Lung (tissue), 12 donors: ENCODE results near the gene RALGAPA2. TPM values are rescaled to one million over a fixed set of nuclear protein-coding genes. Genes with fewer than 3 reads are reported as not detected.

Source experiments
- ATAC-seq: fragments of 200-7000 bp; cut with Tn5 transposase; one replicate; pipeline ENCODE4 v1.9.1; 2020; ENCODE audit warnings: moderate number of reproducible peaks; ENCODE audit not compliant: insufficient read depth, low FRiP score
- DNase-seq, 3 donors: peaks; one replicate each; pipeline ENCODE4 v3.0.0-alpha.2; 2013 to 2017
- H3K27ac ChIP-seq, 2 donors: one replicate each; pipeline ENCODE4 v1.5.1; 2013; ENCODE audit warnings: mild to moderate bottlenecking in 2 of 2, moderate library complexity in 2 of 2, control low read depth in 1 of 2, inconsistent platforms in 1 of 2, low read depth in 1 of 2, low read length in 1 of 2
- H3K27me3 ChIP-seq, 3 donors: one replicate each; pipeline ENCODE4 v1.5.1; 2013; ENCODE audit warnings: low read length in 2 of 3; ENCODE audit not compliant: control insufficient read depth in 3 of 3, insufficient read depth in 3 of 3
- H3K36me3 ChIP-seq, 4 donors: one replicate each; pipeline ENCODE4 v1.5.1; 2013; ENCODE audit warnings: low read length in 4 of 4, mild to moderate bottlenecking in 1 of 4, moderate library complexity in 1 of 4; ENCODE audit not compliant: control insufficient read depth in 4 of 4, insufficient read depth in 4 of 4
- H3K4me1 ChIP-seq, 5 donors: one replicate each; pipeline ENCODE4 v1.5.1; 2013; ENCODE audit warnings: low read length in 5 of 5, mild to moderate bottlenecking in 2 of 5, moderate library complexity in 1 of 5; ENCODE audit not compliant: control insufficient read depth in 5 of 5, insufficient read depth in 5 of 5
- H3K4me3 ChIP-seq: one replicate; pipeline ENCODE4 v1.5.1; 2013; ENCODE audit warnings: mild to moderate bottlenecking, control low read depth, moderate library complexity
- H3K9ac ChIP-seq, 2 donors: one replicate each; pipeline ENCODE4 v1.5.1; 2013; ENCODE audit warnings: low read length in 2 of 2, control low read depth in 1 of 2; ENCODE audit not compliant: insufficient read depth in 1 of 2
- H3K9me3 ChIP-seq, 4 donors: one replicate each; pipeline ENCODE4 v1.5.1; 2013; ENCODE audit warnings: low read length in 3 of 4, mild to moderate bottlenecking in 1 of 4, moderate library complexity in 1 of 4; ENCODE audit not compliant: control insufficient read depth in 4 of 4, insufficient read depth in 3 of 4
- CTCF ChIP-seq: IDR thresholded peaks from 2 replicates; pipeline ENCODE4 v1.5.1; 2012; ENCODE audit warnings: mild to moderate bottlenecking; ENCODE audit errors: control extremely low read depth, extremely low read depth
- WGBS, 2 donors: extraction: QIAGEN DNeasy Blood & Tissue Kit; methylation state at CpG; one replicate each; pipeline ENCODE4 v1.1.7; 2013; 5-methylcytosine and 5-hydroxymethylcytosine counted together
- polyA plus RNA-seq, 2 donors: library from polyadenylated mRNA; stranded (reverse); fragments of 200-250 nt; gene quantifications; one replicate each; pipeline ENCODE4 v1.2.1, GENCODE V29; 2013
- total RNA-seq, 2 donors: library from RNA; depleted of rRNA in 1 of 2; stranded (reverse); fragments of >200 nt in 1 of 2; gene quantifications; one replicate each; pipeline ENCODE4 v1.2.1, GENCODE V29; 2014 to 2021
- donor health status: control.
- donor health status: control.
- donor health status: Bipolar disorder and iron deficiency.
- donor health status: healthy.
- donor health status: DM: yes; HTN: yes; CAD: no.

Gene RALGAPA2
- total and polyA plus RNA-seq, 4 donors = 12.1 to 83.4 (median 55.6) TPM

GRCh38 chr20:20473657-20474056, 238.8 kb downstream of the RALGAPA2 start:
- Histone ChIP-seq H3K27ac (no peak overlapping the region), H3K4me3 (no peak overlapping the region), H3K27me3 (no peaks in the 10 kb centered on the region), H3K9me3 (no peaks in the 10 kb centered on the region), H3K9ac (no peak overlapping the region), H3K36me3 (peaks cover 0 to 6% (median 0%) of the 10 kb centered on the region in 4 donors), H3K4me1 (peaks cover 0 to 3% (median 0%) of the 10 kb centered on the region in 5 donors)
- TF ChIP-seq CTCF = no peak
- ATAC-seq (no peak), DNase-seq (no peak)

GRCh38 chr20:20472684-20473274, 239.7 kb downstream of the RALGAPA2 start:
- Histone ChIP-seq H3K4me3 (no peak overlapping the region), H3K9me3 (no peaks in the 10 kb centered on the region), H3K4me1 (peaks cover 0 to 3% (median 0%) of the 10 kb centered on the region in 5 donors), H3K27me3 (no peaks in the 10 kb centered on the region), H3K9ac (no peak overlapping the region), H3K27ac (no peak overlapping the region), H3K36me3 (peaks cover 0 to 8% (median 2%) of the 10 kb centered on the region in 4 donors)
- 95 to 96% methylated on average over 4 of the region's 4 CpGs for WGBS, 2 donors
- DNase-seq (no peak), ATAC-seq (no peak)
- TF ChIP-seq CTCF = no peak

GRCh38 chr20:20466341-20466879, 246.0 kb downstream of the RALGAPA2 start:
- no peak overlapping the region for H3K27ac ChIP-seq
- no peaks in the 10 kb centered on the region for H3K27me3 ChIP-seq
- no peak overlapping the region for H3K9ac ChIP-seq
- H3K9me3 ChIP-seq = no peaks in the 10 kb centered on the region
- TF ChIP-seq CTCF = no peak
- H3K4me3 ChIP-seq = no peak overlapping the region
- H3K36me3 ChIP-seq = peaks cover 0 to 22% (median 1%) of the 10 kb centered on the region in 4 donors
- 54 to 64% methylated on average over 4 of the region's 4 CpGs for WGBS, 2 donors
- no peak for ATAC-seq
- peaks cover 0 to 4% (median 0%) of the 10 kb centered on the region in 5 donors for H3K4me1 ChIP-seq
- DNase-seq = no peak
